ENCODE results near the gene ADH1A. TPM values are rescaled to one million over a fixed set of nuclear protein-coding genes. Genes with fewer than 3 reads are reported as not detected.

The ADH1A gene
- polyA plus RNA-seq, 1 donor from 2014 or later = not detected

GRCh38 chr4:99336553-99336952, 45.8 kb upstream of the ADH1A start:
- H3K27me3 ChIP-seq (ENCODE audit: insufficient read depth, low read depth, low read length) = no peaks in the 10 kb centered on the region
- H3K27ac ChIP-seq (ENCODE audit: low read length) = no peak overlapping the region
- no peak overlapping the region for H3K4me3 ChIP-seq (ENCODE audit: low read length)
- H2AFZ ChIP-seq (ENCODE audit: low read depth, low read length) = no peak overlapping the region
- H3K36me3 ChIP-seq (ENCODE audit: insufficient read depth, low read length) = no peaks in the 10 kb centered on the region
- no peak overlapping the region for H3K9ac ChIP-seq (ENCODE audit: low read length)
- H3K9me3 ChIP-seq (ENCODE audit: low read length) = no peaks in the 10 kb centered on the region
- no peaks in the 10 kb centered on the region for H3K79me2 ChIP-seq (replicated peaks; ENCODE audit: insufficient read depth, low read length)
- H3F3A ChIP-seq (ENCODE audit: insufficient read depth, low read length, poor library complexity, severe bottlenecking) = no peaks in the 10 kb centered on the region
- TF ChIP-seq POLR2AphosphoS5 (IDR thresholded peaks at IDR 0.05) (no peak), SMC3 (conservative IDR thresholded peaks at IDR 0.05; ENCODE audit: poor library complexity) (no peak), EZH2 (IDR thresholded peaks at IDR 0.05; ENCODE audit: borderline replicate concordance, insufficient read depth, low read length, poor library complexity, severe bottlenecking) (no peak)
- no peaks in the 10 kb centered on the region for H3K9me2 ChIP-seq (ENCODE audit: insufficient read depth, low read length)
- H3K4me2 ChIP-seq (ENCODE audit: low read length) = no peak overlapping the region
- no peaks in the 10 kb centered on the region for H4K20me1 ChIP-seq (ENCODE audit: insufficient read depth)

- Histone ChIP-seq H3K9ac (ENCODE audit: low read length) (no peak overlapping the region), H3K27ac (ENCODE audit: low read length) (no peak overlapping the region), H3K36me3 (ENCODE audit: insufficient read depth, low read length) (no peaks in the 10 kb centered on the region), H4K20me1 (ENCODE audit: insufficient read depth) (no peaks in the 10 kb centered on the region), H3K27me3 (ENCODE audit: insufficient read depth, low read depth, low read length) (no peaks in the 10 kb centered on the region), H3K79me2 (replicated peaks; ENCODE audit: insufficient read depth, low read length) (no peaks in the 10 kb centered on the region), H3K4me3 (ENCODE audit: low read length) (no peak overlapping the region), H3K9me2 (ENCODE audit: insufficient read depth, low read length) (no peaks in the 10 kb centered on the region), H2AFZ (ENCODE audit: low read depth, low read length) (no peak overlapping the region), H3K4me2 (ENCODE audit: low read length) (no peak overlapping the region), H3K9me3 (ENCODE audit: low read length) (no peaks in the 10 kb centered on the region), H3F3A (ENCODE audit: insufficient read depth, low read length, poor library complexity, severe bottlenecking) (no peaks in the 10 kb centered on the region)
- TF ChIP-seq EZH2 (IDR thresholded peaks at IDR 0.05; ENCODE audit: borderline replicate concordance, insufficient read depth, low read length, poor library complexity, severe bottlenecking) (no peak), REST (IDR thresholded peaks at IDR 0.05; ENCODE audit: borderline replicate concordance) (no peak), POLR2AphosphoS5 (IDR thresholded peaks at IDR 0.05) (no peak), TAF1 (IDR thresholded peaks at IDR 0.05; ENCODE audit: low read depth) (no peak), EP300 (conservative IDR thresholded peaks at IDR 0.05; ENCODE audit: poor library complexity, severe bottlenecking) (no peak), MXI1 (conservative IDR thresholded peaks at IDR 0.05; ENCODE audit: poor library complexity, severe bottlenecking) (no peak), CTCF (IDR thresholded peaks at IDR 0.05; ENCODE audit: poor library complexity, severe bottlenecking) (no peak), SMC3 (conservative IDR thresholded peaks at IDR 0.05; ENCODE audit: poor library complexity) (no peak), RAD21 (conservative IDR thresholded peaks at IDR 0.05) (no peak)
Observed at GRCh38 chr4:99334880-99335279, 44.1 kb upstream of the ADH1A start.

GRCh38 chr4:99330648-99331047, 39.9 kb upstream of the ADH1A start:
- Histone ChIP-seq H3K9me3 (ENCODE audit: low read length) (peaks cover 4% of the 10 kb centered on the region), H3K4me3 (ENCODE audit: low read length) (no peak overlapping the region), H3K9me2 (ENCODE audit: insufficient read depth, low read length) (no peaks in the 10 kb centered on the region), H2AFZ (ENCODE audit: low read depth, low read length) (no peak overlapping the region), H4K20me1 (ENCODE audit: insufficient read depth) (no peaks in the 10 kb centered on the region), H3K36me3 (ENCODE audit: insufficient read depth, low read length) (no peaks in the 10 kb centered on the region), H3K79me2 (replicated peaks; ENCODE audit: insufficient read depth, low read length) (no peaks in the 10 kb centered on the region), H3K27me3 (ENCODE audit: insufficient read depth, low read depth, low read length) (no peaks in the 10 kb centered on the region), H3K27ac (ENCODE audit: low read length) (no peak overlapping the region), H3K4me2 (ENCODE audit: low read length) (no peak overlapping the region), H3F3A (ENCODE audit: insufficient read depth, low read length, poor library complexity, severe bottlenecking) (no peaks in the 10 kb centered on the region), H3K9ac (ENCODE audit: low read length) (no peak overlapping the region)
- TF ChIP-seq EP300 (conservative IDR thresholded peaks at IDR 0.05; ENCODE audit: poor library complexity, severe bottlenecking) (no peak), RAD21 (conservative IDR thresholded peaks at IDR 0.05) (no peak), MXI1 (conservative IDR thresholded peaks at IDR 0.05; ENCODE audit: poor library complexity, severe bottlenecking) (no peak), SMC3 (conservative IDR thresholded peaks at IDR 0.05; ENCODE audit: poor library complexity) (no peak), TAF1 (IDR thresholded peaks at IDR 0.05; ENCODE audit: low read depth) (no peak), CTCF (IDR thresholded peaks at IDR 0.05; ENCODE audit: poor library complexity, severe bottlenecking) (no peak), EZH2 (IDR thresholded peaks at IDR 0.05; ENCODE audit: borderline replicate concordance, insufficient read depth, low read length, poor library complexity, severe bottlenecking) (no peak), REST (IDR thresholded peaks at IDR 0.05; ENCODE audit: borderline replicate concordance) (no peak), POLR2AphosphoS5 (IDR thresholded peaks at IDR 0.05) (no peak)

Data from neural cell (in vitro differentiated cells).